ENCODE results near the gene CA4. TPM values are rescaled to one million over a fixed set of nuclear protein-coding genes. Genes with fewer than 3 reads are reported as not detected.
A peak's percentile ranks its signal among the peaks of the same experiment; 100 is the strongest.

Gene CA4
- total and polyA plus RNA-seq, 9 of the 15 experiments (the other 6 are each of a cell fraction or from before 2014, with no cell fraction given) = 0.13 TPM; not detected in 7

- no TSS peak for BruUV-seq (replicated peaks)
- Histone ChIP-seq H3K36me3 (ENCODE audit: control insufficient read depth, insufficient read depth, low read length) (peaks cover 14% of the 10 kb centered on the region; the same call in 1 of the 3 replicates), H3K27me3 (ENCODE audit: control insufficient read depth in 2 of 2, insufficient read depth in 2 of 2, low read length in 2 of 2) (no peaks in the 10 kb centered on the region), H3K9me1 (ENCODE audit: control insufficient read depth, insufficient read depth, low read length) (no peaks in the 10 kb centered on the region), H2AFZ (ENCODE audit: low read depth, low read length) (no peak overlapping the region), H3K4me2 (ENCODE audit: insufficient read depth, low read length) (no peak overlapping the region), H3K9ac (ENCODE audit: insufficient read depth in 1 of 2, low read depth in 2 of 2, low read length in 2 of 2) (no peak overlapping the region), H3K4me3 (no peak overlapping the region), H4K20me1 (replicated peaks; ENCODE audit: control insufficient read depth, insufficient read depth, low read length) (no peaks in the 10 kb centered on the region), H3K4me1 (replicated peaks in 1 of 2; ENCODE audit: control insufficient read depth in 2 of 2, insufficient read depth in 2 of 2, low read length in 2 of 2) (peaks cover 0 to 12% of the 10 kb centered on the region in 2 experiments; a peak in 3 of 5 replicates), H3K27ac (ENCODE audit: extremely low read depth, low read depth, low read length) (no peak overlapping the region), H3K9me3 (replicated peaks; ENCODE audit: control insufficient read depth, insufficient read depth, low read depth, low read length) (no peaks in the 10 kb centered on the region), H3K79me2 (ENCODE audit: control insufficient read depth, insufficient read depth, low read length) (no peaks in the 10 kb centered on the region)
- TF ChIP-seq HES1 (IDR thresholded peaks at IDR 0.05; ENCODE audit: low read depth) (no peak), TFAM (CRISPR knock-in tag; conservative IDR thresholded peaks at IDR 0.05) (no peak)
- TF ChIP-seq, protein P1, sequence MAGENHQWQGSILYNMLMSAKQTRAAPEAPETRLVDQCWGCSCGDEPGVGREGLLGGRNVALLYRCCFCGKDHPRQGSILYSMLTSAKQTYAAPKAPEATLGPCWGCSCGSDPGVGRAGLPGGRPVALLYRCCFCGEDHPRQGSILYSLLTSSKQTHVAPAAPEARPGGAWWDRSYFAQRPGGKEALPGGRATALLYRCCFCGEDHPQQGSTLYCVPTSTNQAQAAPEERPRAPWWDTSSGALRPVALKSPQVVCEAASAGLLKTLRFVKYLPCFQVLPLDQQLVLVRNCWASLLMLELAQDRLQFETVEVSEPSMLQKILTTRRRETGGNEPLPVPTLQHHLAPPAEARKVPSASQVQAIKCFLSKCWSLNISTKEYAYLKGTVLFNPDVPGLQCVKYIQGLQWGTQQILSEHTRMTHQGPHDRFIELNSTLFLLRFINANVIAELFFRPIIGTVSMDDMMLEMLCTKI (IDR thresholded peaks at IDR 0.05; ENCODE audit: partially characterized antibody) = no peak
- TF ChIP-seq, protein P2, sequence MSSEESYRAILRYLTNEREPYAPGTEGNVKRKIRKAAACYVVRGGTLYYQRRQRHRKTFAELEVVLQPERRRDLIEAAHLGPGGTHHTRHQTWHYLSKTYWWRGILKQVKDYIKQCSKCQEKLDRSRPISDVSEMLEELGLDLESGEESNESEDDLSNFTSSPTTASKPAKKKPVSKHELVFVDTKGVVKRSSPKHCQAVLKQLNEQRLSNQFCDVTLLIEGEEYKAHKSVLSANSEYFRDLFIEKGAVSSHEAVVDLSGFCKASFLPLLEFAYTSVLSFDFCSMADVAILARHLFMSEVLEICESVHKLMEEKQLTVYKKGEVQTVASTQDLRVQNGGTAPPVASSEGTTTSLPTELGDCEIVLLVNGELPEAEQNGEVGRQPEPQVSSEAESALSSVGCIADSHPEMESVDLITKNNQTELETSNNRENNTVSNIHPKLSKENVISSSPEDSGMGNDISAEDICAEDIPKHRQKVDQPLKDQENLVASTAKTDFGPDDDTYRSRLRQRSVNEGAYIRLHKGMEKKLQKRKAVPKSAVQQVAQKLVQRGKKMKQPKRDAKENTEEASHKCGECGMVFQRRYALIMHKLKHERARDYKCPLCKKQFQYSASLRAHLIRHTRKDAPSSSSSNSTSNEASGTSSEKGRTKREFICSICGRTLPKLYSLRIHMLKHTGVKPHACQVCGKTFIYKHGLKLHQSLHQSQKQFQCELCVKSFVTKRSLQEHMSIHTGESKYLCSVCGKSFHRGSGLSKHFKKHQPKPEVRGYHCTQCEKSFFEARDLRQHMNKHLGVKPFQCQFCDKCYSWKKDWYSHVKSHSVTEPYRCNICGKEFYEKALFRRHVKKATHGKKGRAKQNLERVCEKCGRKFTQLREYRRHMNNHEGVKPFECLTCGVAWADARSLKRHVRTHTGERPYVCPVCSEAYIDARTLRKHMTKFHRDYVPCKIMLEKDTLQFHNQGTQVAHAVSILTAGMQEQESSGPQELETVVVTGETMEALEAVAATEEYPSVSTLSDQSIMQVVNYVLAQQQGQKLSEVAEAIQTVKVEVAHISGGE (CRISPR knock-in tag; IDR thresholded peaks at IDR 0.05) = peak in 1 of 3 experiments; percentile 15; a peak in 1 of 6 replicates
- in situ Hi-C loops (cut with MboI) (no loop called here), intact Hi-C loops (cut with micrococcal nuclease) (no loop called here)
- ChIA-PET POLR2A (interaction anchor here (0.7 to 1.0 kb wide), 4 partner anchors 13 to 32 kb away, joined by 3 read pairs; partner anchors contain the start of gene CA4), CTCF (ENCODE audit: low intra/inter-chr PET ratio) (no interaction called here)
- FAIRE-seq (no peak), DNase-seq (ENCODE audit: extremely low read depth in 1 of 4, low spot score in 3 of 4) (no peak), ATAC-seq (no peak)
- 43% methylated on average over 3 of the region's 3 CpGs for WGBS (ENCODE audit: insufficient coverage, low coverage, missing lambda C conversion rate)
Observed at GRCh38 chr17:60174035-60174434, 24.3 kb downstream of the CA4 start.
